GM21723 (cell line): ENCODE data around the gene LYRM2.

Source experiments
- ATAC-seq: cut with Tn5 transposase; IDR thresholded peaks from one replicate; pipeline ENCODE4 v1.9.1; 2021; ENCODE audit warnings: mild to moderate bottlenecking, moderate library complexity; ENCODE audit not compliant: unreplicated experiment

Gene LYRM2

GRCh38 chr6:89638320-89639195, at the start of gene LYRM2:
Gene LYRM2 (minus strand): TSS chr6:89638747. CDS start chr6:89638716, 31 bp downstream.
- ATAC-seq, result peak; percentile 99

- ATAC-seq, result no peak
Observed at GRCh38 chr6:89688328-89688727, 49.8 kb upstream of the LYRM2 start.

GRCh38 chr6:89685311-89685710, 46.8 kb upstream of the LYRM2 start:
- ATAC-seq, result no peak

GRCh38 chr6:89682991-89683390, 44.4 kb upstream of the LYRM2 start:
- ATAC-seq, result no peak

- ATAC-seq, result no peak
Observed at GRCh38 chr6:89681983-89682564, 43.5 kb upstream of the LYRM2 start.

GRCh38 chr6:89680551-89680950, 42.0 kb upstream of the LYRM2 start:
- ATAC-seq, result no peak

- ATAC-seq, result no peak
Observed at GRCh38 chr6:89680150-89680549, 41.6 kb upstream of the LYRM2 start.

- ATAC-seq, result no peak
Observed at GRCh38 chr6:89679215-89680120, 40.9 kb upstream of the LYRM2 start.

GRCh38 chr6:89678531-89678930, 40.0 kb upstream of the LYRM2 start:
- no peak for ATAC-seq

- no peak for ATAC-seq
Observed at GRCh38 chr6:89675949-89676748, 37.6 kb upstream of the LYRM2 start.

GRCh38 chr6:89670935-89671565, 32.5 kb upstream of the LYRM2 start:
- ATAC-seq, result no peak

GRCh38 chr6:89669002-89669401, 30.5 kb upstream of the LYRM2 start:
- no peak for ATAC-seq

GRCh38 chr6:89667872-89668556, 29.5 kb upstream of the LYRM2 start:
- ATAC-seq, result no peak

- ATAC-seq, result no peak
Observed at GRCh38 chr6:89662659-89663223, 24.2 kb upstream of the LYRM2 start.

GRCh38 chr6:89661559-89661958, 23.0 kb upstream of the LYRM2 start:
- ATAC-seq, result no peak

GRCh38 chr6:89660981-89661380, 22.4 kb upstream of the LYRM2 start:
- no peak for ATAC-seq

- no peak for ATAC-seq
Observed at GRCh38 chr6:89657445-89658158, 19.1 kb upstream of the LYRM2 start.

- no peak for ATAC-seq
Observed at GRCh38 chr6:89655122-89655521, 16.6 kb upstream of the LYRM2 start.

- ATAC-seq, result no peak
Observed at GRCh38 chr6:89650579-89650978, 12.0 kb upstream of the LYRM2 start.
